UCSD-AML1 (cell line): ENCODE measurements around the gene COL26A1.
"Not testable (repeated sequence)": the region's sequence is repeated elsewhere in the genome, so short reads cannot be mapped to it uniquely, and the experiment has no call there.

ENCODE experiments used
- DNase-seq: peaks from one replicate; lab custom pipeline; 2025; ENCODE audit not compliant: unreplicated experiment; lab: John Stamatoyannopoulos, UW

The COL26A1 gene

GRCh38 chr7:101401390-101402080, 38.9 kb downstream of the COL26A1 start:
- DNase-seq: no peak

- no peak for DNase-seq
Measured at GRCh38 chr7:101402081-101402779, 39.6 kb downstream of the COL26A1 start.

- no peak for DNase-seq
Measured at GRCh38 chr7:101402835-101403234, 40.2 kb downstream of the COL26A1 start.

- DNase-seq: no peak
Measured at GRCh38 chr7:101405474-101406067, 42.9 kb downstream of the COL26A1 start.

GRCh38 chr7:101410743-101411507, 48.2 kb downstream of the COL26A1 start:
- peak; percentile 44 for DNase-seq

- peak; percentile 44 for DNase-seq
Measured at GRCh38 chr7:101411508-101411874, 48.8 kb downstream of the COL26A1 start.

GRCh38 chr7:101412976-101413375, 50.3 kb downstream of the COL26A1 start:
- no peak for DNase-seq

GRCh38 chr7:101418694-101419093, 56.0 kb downstream of the COL26A1 start:
- DNase-seq: no peak

- no peak for DNase-seq
Measured at GRCh38 chr7:101419831-101420230, 57.2 kb downstream of the COL26A1 start.

GRCh38 chr7:101420436-101420835, 57.8 kb downstream of the COL26A1 start:
- no peak for DNase-seq

DNA sequence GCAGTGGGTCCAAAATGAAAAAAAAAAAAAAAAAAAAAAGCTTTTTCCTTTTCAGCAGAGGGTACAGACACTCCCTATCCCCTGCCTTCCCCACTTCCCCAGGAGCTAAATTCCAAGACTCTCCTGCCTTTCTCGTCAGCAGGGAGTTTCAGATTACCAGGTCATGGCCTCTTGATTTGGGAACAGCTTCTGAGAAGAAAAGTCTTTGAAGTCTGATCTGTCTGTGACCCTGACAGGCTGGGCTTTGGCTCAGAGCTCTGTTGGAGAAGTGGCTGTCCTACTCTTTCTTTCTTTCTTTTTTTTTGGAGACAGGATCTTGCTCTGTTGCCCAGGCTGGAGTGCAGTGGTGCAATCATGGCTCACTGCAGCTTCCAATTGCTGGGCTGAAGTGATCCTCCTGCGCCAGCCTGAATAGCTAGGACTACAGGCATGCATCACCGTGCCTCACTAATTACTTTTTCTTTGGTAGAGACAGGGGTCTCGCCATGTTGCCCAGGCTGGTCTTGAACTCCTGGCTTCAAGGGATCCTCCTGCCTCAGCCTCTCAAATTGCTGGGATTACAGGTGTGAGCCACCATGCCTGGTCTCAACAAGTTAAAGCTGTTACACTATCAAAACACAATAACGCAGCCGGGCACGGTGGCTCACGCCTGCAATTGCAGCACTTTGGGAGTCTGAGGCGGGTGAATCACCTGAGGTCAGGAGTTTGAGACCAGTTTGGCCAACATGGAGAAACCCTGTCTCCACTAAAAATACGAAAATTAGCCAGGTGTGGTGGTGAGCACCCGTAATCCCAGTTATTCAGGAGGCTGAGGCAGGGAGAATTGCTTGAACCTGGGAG, 59.9 kb downstream of the COL26A1 start:
- DNase-seq: no peak

DNA sequence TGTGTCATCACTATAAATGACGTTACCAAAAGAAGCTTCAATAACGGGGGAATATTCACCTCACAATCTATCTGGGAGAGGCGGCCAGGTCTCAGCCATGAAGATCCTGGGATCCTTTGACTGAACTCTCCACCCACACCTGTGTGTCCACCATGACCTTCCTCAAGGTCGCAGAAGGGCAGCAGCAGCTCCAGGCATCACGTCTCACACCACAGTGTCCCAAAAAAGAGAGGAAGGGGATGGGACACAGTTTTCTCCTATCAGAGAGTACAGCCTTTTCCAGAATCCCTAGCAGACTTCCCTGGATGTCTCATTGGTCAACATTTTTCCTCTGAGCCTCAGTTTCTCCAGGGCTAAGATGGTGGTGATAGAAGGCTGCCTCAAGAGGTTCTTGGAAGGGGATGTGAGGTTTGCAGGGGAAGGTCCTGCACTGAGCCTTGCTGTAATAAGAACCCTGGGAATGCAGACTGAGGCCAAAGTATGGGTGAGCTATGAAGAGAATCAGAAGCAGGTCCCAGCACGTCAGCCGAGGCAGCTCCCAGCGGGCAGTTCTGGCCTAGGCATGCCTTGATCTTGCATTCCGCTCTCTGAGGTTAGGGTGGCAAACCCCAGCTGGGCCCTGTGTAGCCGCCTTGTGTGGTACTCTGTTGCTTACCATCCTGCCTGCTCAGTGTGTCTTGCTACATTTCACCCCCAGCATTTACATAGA, 63.8 kb downstream of the COL26A1 start:
- DNase-seq: no peak

DNA sequence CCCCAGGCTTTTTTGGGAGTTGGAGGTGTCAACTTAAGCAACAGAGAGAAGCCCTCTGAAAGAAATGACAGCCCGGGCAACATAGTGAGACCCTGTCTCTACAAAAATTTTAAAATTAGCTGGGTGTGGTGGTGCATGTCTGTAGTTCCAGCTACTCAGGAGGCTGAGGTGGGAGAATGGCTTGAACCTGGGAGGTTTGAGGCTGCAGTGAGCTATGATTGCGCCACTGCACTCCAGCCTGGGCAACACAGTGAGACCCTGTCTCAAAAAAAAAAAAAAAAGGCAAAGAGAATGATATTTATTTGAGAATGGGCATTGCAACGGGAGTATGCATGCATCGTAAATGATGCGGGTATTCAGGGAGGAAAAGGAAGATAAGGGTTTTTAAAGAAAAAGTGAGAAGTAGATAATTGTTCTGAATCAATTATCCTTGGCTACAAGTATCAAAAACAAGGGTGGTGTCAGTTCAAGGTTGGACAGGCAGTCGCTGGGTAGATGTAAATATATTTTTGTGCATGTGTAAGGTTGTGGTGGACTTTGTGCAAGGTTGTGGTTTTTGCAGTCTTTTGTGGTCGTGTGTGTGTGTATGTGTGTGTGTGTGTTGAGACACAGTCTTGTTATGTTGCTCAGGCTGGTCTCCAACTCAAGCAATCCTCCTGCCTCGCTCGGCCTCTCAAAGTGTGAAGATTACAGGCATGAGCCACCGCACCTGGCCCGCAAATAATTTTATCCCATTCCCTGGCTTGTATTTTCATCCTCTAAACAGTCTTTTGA, 65.6 kb downstream of the COL26A1 start:
- DNase-seq: no peak

DNA sequence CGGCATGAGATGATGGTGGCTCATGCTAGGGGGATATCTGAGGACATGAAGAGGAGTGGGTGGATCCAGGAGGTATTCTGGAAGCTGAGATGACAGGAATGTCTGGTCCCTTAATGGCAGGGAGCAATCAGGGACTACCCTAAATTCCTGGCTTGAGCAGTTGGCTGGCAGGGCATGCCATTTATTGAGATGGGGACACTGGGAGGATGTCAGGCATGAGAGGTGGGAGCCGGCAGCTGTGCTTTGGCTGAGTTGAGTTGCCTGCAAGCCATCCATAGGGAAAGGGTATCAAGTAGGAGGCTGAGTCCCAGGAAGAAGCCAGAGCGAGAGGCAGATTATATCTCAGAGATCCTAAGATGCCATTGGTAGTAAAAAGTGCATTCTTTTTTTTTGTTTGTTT, 69.6 kb downstream of the COL26A1 start:
- DNase-seq: no peak

DNA sequence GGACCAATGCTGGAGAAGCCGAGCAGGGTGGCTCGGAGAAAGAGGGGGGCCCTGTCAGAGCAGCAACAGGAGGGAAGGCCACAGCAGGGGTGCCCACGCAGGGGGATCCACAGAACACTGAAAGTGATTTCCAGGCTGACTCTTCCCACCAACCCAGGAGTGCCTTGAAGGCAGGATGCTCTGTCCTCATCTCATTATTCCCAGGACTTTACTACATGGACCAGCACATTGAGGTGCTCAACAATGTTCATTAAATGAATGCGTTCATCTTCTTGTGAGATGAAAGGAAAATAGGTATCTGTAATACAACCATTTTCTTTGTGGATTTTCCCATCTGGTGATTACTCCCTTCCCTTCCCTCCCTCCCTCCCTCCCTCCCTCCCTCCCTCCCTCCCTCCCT, 71.0 kb downstream of the COL26A1 start:
- no peak for DNase-seq

DNA sequence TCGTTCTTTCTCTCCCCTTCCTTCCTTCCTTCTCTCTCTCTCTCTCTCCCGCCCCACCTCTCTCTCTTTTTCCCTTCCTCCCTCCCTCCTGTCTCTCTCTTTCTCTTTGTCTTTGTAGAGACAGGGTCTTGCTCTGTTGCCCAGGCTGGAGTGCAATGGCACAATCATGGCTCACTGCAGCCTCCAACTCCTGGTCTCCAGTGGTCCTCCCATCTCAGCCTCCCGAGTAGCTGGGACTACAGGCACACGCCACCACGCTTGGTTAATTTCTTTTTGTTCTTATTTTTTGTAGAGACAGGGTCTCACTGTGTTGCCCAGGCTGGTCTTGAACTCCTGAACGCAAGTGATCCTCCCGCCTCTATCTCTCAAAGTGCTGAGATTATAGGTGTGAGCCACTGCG, 71.5 kb downstream of the COL26A1 start:
- DNase-seq: not testable (repeated sequence)

DNA sequence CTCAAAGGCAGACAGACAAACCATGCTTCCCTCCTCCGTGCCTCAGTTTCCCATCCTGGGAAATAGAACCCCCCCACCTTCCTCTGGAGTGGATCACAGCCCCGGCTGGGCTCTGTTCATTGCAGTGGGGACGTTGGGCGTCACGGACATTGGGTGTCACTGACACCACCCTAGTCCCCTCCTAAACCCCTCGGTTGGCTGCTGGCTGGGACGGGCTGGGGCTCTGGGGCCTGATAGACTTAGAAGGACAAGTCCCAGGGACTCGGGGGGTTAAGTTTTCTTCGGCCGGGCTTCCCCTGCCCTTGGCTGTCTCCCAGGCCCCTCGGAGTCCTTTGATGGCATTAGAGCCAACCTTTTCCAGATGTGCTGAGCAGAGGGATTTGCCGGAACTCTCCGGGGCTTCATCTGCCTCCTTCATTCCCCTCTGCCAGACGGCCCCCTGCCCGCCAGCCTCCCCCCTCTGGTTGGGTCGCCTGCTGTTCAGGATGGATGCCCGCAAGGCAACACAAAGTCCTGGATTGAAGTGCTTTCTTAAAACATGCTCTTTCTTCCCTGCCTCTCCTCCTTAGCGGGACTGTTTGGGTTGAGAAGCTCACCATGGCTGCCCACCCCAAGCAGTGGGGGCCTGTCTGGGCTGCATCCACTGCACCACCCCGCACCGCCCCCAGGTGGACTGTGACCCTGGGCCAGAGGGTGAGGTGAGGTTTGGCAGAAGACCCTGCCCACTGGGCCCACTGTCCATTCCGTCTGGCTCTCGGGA, 73.0 kb downstream of the COL26A1 start:
- no peak for DNase-seq

GRCh38 chr7:101436221-101436735, 73.6 kb downstream of the COL26A1 start:
- DNase-seq: no peak
